Glutamatergic neuron (in vitro differentiated cells): ENCODE results near the gene BAIAP2L2. TPM values are rescaled to one million over a fixed set of nuclear protein-coding genes. Genes with fewer than 3 reads are reported as not detected.
"Not testable (repeated sequence)": the region's sequence is repeated elsewhere in the genome, so short reads cannot be mapped to it uniquely, and the experiment has no call there.

Experiments
- DNase-seq: peaks from one replicate; pipeline ENCODE4 v3.0.0; 2022
- H3K27ac Mint-ChIP-seq: one replicate; pipeline ENCODE4 v1.8.0; 2020; ENCODE audit warnings: mild to moderate bottlenecking, mixed read lengths, inconsistent platforms; ENCODE audit not compliant: unreplicated experiment
- H3K27me3 Mint-ChIP-seq: one replicate; pipeline ENCODE4 v1.8.0; 2020; ENCODE audit warnings: mild to moderate bottlenecking, moderate library complexity, mixed read lengths, inconsistent platforms; ENCODE audit not compliant: unreplicated experiment
- H3K36me3 Mint-ChIP-seq: one replicate; pipeline ENCODE4 v1.8.0; 2020; ENCODE audit warnings: mild to moderate bottlenecking, mixed read lengths, inconsistent platforms; ENCODE audit not compliant: unreplicated experiment
- H3K4me1 Mint-ChIP-seq: one replicate; pipeline ENCODE4 v1.8.0; 2020; ENCODE audit warnings: mild to moderate bottlenecking, low read depth, mixed read lengths, inconsistent platforms; ENCODE audit not compliant: unreplicated experiment
- H3K4me3 Mint-ChIP-seq: one replicate; pipeline ENCODE4 v1.8.0; 2020; ENCODE audit warnings: mild to moderate bottlenecking, mixed read lengths, inconsistent platforms; ENCODE audit not compliant: unreplicated experiment
- H3K9me3 Mint-ChIP-seq: one replicate; pipeline ENCODE4 v1.8.0; 2020; ENCODE audit warnings: mild to moderate bottlenecking, moderate library complexity, mixed read lengths, inconsistent platforms; ENCODE audit not compliant: unreplicated experiment
- total RNA-seq: library from RNA; stranded (reverse); fragmentation: NEBNext Ultra II Directional; extraction: Animal tissue kit (Norgen Biotek cat#: 25700); gene quantifications from one replicate; pipeline ENCODE4 v1.2.1, GENCODE V29; 2021; ENCODE audit not compliant: unreplicated experiment
- TF ChIP-seq, protein P1 (sequence below): fragments of 200-600 bp; sonication (generic); IDR thresholded peaks from one replicate; pipeline ENCODE4 v1.5.0; 2021; ENCODE audit not compliant: partially characterized antibody, unreplicated experiment

Gene BAIAP2L2
- total RNA-seq, 1 donor from 2014 or later = 28.6 TPM

DNA sequence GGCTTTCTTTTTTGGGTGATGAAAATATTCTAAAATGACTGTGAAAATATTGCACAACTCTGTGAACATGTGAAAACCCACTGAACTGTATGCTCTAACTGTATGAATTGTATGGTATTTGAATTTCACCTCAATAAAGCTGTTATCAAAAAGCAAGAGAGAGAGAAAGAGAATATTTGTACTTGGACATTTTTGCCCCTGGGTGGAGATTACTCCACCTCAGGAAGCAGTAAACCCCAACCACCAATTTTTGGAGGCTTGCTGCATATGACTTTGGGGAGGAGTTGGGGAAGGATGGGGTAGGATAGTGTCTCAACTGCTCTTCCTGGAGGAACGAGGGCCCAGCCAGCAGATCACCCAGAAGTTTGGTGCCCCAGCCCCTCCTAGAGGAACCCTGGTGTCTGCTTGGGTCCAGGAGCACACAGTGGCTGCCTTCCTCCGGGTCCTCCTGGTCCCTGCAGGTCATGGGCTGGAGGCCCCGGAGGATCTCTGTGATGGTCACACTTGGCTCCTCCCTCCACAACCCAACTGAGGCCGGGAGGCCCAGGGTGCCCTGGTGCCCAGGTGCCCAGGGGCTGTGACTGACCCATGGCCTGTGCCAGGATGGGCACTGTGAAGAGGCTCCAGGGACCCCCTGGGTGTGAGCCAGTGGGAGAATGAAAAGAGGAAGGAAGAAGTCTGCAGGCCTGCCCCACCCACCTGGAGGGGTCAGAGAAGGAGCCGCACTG lies 68.6 kb downstream of the BAIAP2L2 start:
- Mint-ChIP-seq H3K27ac (no peak overlapping the region), H3K4me1 (no peaks in the 10 kb centered on the region), H3K4me3 (peak overlapping the region; percentile 16), H3K27me3 (peaks cover 8% of the 10 kb centered on the region), H3K9me3 (peaks cover 5% of the 10 kb centered on the region), H3K36me3 (no peaks in the 10 kb centered on the region)
- no peak for DNase-seq
- TF ChIP-seq, protein P1, sequence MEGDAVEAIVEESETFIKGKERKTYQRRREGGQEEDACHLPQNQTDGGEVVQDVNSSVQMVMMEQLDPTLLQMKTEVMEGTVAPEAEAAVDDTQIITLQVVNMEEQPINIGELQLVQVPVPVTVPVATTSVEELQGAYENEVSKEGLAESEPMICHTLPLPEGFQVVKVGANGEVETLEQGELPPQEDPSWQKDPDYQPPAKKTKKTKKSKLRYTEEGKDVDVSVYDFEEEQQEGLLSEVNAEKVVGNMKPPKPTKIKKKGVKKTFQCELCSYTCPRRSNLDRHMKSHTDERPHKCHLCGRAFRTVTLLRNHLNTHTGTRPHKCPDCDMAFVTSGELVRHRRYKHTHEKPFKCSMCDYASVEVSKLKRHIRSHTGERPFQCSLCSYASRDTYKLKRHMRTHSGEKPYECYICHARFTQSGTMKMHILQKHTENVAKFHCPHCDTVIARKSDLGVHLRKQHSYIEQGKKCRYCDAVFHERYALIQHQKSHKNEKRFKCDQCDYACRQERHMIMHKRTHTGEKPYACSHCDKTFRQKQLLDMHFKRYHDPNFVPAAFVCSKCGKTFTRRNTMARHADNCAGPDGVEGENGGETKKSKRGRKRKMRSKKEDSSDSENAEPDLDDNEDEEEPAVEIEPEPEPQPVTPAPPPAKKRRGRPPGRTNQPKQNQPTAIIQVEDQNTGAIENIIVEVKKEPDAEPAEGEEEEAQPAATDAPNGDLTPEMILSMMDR = no peak

DNA sequence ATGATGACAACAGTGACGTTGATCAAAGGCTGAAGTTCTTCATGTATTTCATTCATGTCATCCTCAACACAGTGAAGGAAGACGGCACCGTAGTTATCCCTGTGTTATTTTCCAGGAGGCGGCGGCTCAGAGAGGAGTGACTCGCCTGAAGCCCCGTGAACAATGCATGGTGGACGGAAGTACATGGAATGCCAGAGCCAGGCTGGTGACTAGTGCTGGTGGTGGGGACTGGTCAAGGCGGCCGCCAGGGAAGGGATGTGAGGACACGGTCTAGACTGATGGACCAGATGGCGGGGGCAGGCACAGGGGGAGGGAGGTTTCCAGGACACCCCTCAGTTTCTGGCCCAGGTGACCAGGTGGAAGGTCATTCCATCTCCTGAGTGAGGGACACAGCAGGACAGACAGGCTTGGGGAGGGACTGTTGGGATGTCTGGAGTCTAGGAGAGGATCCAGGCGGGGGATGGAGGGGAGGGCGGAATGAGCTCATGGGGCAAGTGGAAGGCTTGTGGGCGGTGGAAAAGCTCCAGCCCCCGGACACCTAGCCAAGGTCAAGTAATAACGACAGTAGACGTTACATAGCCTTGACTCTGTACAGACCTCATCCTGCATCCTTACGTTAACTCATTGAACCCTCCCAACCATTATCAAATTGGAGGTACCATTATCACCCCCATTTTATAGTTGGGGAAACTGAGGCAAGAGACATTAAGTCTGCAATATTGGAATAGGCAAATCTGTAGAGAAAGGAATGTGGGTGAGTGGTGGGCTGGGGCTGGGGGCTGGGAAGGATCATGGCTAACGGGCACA lies 69.3 kb downstream of the BAIAP2L2 start:
- H3K36me3 Mint-ChIP-seq = no peaks in the 10 kb centered on the region

DNA sequence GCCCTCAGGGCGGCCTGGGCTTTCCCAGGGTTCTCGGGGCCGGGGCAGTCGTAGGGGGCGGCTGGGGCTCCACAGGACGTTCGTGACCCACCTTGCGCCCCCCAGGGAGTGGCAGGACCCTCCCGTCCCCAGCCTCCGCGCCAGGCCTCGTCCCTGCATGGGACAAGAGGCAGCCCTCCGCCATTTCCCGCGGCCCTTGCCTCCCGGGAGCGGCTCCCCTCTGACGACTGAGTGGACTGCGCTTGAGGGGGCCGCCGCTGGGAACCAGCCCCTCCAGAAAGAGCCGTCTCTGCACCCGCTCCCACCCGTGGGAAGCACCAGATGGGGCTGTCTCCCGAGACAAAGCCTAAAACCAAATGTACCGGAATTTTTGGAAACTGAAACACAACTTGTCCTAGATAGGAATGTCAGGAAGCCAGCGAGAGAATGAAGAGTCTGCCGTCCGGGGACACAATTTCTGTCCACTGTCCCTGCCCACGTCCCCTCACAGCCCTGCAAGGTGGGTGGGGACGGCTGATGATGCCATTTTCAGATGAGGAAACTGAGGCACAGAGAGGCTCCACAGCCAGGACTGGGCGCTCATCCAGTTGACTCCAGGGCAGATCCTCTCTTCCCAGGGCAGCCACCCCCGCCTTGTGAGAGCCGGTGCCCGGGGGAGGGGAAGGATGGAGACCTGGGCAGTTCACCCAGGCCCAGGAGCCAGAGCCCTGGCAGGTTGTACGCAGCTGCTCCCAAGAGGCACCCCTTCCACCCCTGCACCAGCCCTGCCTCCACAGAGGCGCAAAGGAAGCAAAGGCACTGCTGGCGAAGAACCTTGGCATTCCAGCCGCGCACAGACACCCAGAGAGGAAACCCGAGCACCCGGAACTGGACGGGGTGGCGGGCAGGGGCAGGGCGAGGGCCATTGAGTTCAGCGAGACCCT lies 71.3 kb downstream of the BAIAP2L2 start:
- Mint-ChIP-seq H3K27me3 (peaks cover 11% of the 10 kb centered on the region), H3K27ac (no peak overlapping the region), H3K9me3 (peaks cover 7% of the 10 kb centered on the region), H3K36me3 (no peaks in the 10 kb centered on the region), H3K4me3 (no peak overlapping the region), H3K4me1 (no peaks in the 10 kb centered on the region)
- TF ChIP-seq, protein P1 = no peak
- DNase-seq = no peak

More for the DNA sequence above, 69.3 kb downstream of the BAIAP2L2 start:
- TF ChIP-seq, protein P1 = no peak
- H3K9me3 Mint-ChIP-seq = peaks cover 5% of the 10 kb centered on the region
- DNase-seq = no peak
- no peak overlapping the region for H3K4me3 Mint-ChIP-seq
- no peak overlapping the region for H3K27ac Mint-ChIP-seq
- no peaks in the 10 kb centered on the region for H3K4me1 Mint-ChIP-seq
- H3K27me3 Mint-ChIP-seq = peaks cover 8% of the 10 kb centered on the region

DNA sequence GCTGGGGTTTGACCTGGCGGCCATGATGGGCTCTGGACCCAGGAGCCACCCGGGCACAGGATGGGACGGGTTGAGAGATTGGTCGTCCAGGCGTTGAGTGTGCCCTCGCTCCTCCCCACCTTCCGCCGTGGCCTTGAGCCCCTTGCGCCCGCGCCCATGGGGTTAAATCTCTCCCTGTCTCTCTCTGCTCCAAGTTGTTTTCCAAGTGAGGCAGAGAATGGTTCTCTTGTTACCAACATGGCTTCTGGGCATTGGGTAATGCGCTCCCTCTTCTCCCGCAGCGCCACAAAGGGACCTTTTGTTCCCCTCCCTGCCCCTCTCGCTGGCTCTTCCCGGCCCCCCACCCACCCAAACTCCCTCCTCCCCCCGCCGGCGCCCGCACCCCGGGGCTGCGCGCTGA lies 72.1 kb downstream of the BAIAP2L2 start:
- Mint-ChIP-seq H3K9me3 (peaks cover 7% of the 10 kb centered on the region), H3K4me1 (no peaks in the 10 kb centered on the region), H3K27ac (no peak overlapping the region), H3K4me3 (no peak overlapping the region), H3K27me3 (peaks cover 12% of the 10 kb centered on the region), H3K36me3 (no peaks in the 10 kb centered on the region)
- TF ChIP-seq, protein P1 = no peak
- no peak for DNase-seq

DNA sequence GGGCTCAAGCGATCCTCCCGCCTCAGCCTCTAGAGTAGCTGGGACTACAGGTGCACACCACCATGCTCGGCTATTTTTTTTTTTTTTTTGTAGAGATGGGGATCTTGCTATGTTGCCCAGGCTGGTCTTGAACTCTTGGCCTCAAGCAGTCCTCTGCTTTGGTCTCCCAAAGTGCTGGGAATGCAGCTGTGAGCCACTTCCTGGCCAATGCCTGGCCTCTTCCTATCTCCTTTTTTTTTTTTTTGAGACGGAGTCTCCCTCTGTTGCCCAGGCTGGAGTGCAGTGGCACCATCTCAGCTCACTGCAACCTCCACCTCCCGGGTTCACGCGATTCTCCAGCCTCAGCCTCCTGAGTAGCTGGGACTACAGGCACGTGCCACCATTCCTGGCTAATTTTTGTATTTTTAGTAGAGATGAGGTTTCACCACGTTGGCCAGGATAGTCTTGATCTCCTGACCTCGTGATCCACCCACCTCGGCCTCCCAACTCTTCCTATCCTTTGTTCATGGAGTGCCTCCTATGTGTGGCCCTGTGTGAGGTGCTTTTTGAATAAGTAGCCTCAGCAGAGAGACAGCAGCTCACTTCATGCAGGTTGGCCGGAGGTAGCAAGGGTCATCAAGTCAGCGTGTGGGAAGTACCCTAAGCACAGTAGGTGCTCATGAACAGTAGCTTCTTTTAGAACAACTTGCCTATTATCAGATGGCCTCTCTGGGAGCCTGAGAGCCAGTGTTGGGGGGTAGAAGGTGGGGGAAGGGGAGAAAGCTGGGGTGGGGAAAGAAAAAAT lies 72.9 kb downstream of the BAIAP2L2 start:
- H3K4me3 Mint-ChIP-seq, H3K4me1 Mint-ChIP-seq, H3K36me3 Mint-ChIP-seq, H3K9me3 Mint-ChIP-seq, H3K27ac Mint-ChIP-seq, DNase-seq: not testable (repeated sequence)
- peaks cover 12% of the 10 kb centered on the region for H3K27me3 Mint-ChIP-seq
